ENCODE measurements around the gene FAT3. TPM values are rescaled to one million over a fixed set of nuclear protein-coding genes. Genes with fewer than 3 reads are reported as not detected.

Gene FAT3
- polyA plus RNA-seq, 1 donor from 2014 or later: 54.0 TPM

DNA sequence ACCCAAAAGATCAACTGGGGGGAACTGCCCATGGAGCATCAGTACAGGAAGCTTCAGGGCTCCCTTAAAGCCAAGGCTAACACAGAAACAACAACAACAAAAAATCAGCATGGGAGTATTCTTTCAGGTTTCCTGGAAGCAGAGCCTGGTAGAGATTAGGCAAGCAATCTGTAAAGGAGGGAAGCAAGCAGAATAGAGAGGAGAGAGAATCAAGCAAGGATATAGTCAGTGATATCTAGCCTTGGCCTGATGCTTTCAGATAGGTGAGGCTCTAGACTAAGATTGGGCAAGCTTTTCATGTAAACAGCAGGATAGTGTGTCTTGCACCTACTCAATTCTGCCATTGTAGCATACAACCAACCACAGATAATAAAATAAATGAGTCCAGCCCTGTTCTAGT is 44.4 kb upstream of the FAT3 start:
- Histone ChIP-seq H3F3A (ENCODE audit: insufficient read depth, low read length, poor library complexity, severe bottlenecking) (no peaks in the 10 kb centered on the region), H2AFZ (ENCODE audit: low read depth, low read length) (no peak overlapping the region), H3K27ac (ENCODE audit: low read length) (no peak overlapping the region), H3K79me2 (replicated peaks; ENCODE audit: insufficient read depth, low read length) (no peaks in the 10 kb centered on the region), H4K20me1 (ENCODE audit: insufficient read depth) (no peaks in the 10 kb centered on the region), H3K9ac (ENCODE audit: low read length) (no peak overlapping the region), H3K4me3 (ENCODE audit: low read length) (no peak overlapping the region), H3K9me3 (ENCODE audit: low read length) (no peaks in the 10 kb centered on the region), H3K27me3 (ENCODE audit: insufficient read depth, low read depth, low read length) (no peaks in the 10 kb centered on the region), H3K4me2 (ENCODE audit: low read length) (no peak overlapping the region), H3K9me2 (ENCODE audit: insufficient read depth, low read length) (no peaks in the 10 kb centered on the region), H3K36me3 (ENCODE audit: insufficient read depth, low read length) (no peaks in the 10 kb centered on the region)
- TF ChIP-seq EZH2 (IDR thresholded peaks at IDR 0.05; ENCODE audit: borderline replicate concordance, insufficient read depth, low read length, poor library complexity, severe bottlenecking): no peak
- TF ChIP-seq EP300 (conservative IDR thresholded peaks at IDR 0.05; ENCODE audit: poor library complexity, severe bottlenecking): no peak
- TF ChIP-seq, protein P1, sequence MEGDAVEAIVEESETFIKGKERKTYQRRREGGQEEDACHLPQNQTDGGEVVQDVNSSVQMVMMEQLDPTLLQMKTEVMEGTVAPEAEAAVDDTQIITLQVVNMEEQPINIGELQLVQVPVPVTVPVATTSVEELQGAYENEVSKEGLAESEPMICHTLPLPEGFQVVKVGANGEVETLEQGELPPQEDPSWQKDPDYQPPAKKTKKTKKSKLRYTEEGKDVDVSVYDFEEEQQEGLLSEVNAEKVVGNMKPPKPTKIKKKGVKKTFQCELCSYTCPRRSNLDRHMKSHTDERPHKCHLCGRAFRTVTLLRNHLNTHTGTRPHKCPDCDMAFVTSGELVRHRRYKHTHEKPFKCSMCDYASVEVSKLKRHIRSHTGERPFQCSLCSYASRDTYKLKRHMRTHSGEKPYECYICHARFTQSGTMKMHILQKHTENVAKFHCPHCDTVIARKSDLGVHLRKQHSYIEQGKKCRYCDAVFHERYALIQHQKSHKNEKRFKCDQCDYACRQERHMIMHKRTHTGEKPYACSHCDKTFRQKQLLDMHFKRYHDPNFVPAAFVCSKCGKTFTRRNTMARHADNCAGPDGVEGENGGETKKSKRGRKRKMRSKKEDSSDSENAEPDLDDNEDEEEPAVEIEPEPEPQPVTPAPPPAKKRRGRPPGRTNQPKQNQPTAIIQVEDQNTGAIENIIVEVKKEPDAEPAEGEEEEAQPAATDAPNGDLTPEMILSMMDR (IDR thresholded peaks at IDR 0.05; ENCODE audit: poor library complexity, severe bottlenecking): no peak
- TF ChIP-seq, protein P2, sequence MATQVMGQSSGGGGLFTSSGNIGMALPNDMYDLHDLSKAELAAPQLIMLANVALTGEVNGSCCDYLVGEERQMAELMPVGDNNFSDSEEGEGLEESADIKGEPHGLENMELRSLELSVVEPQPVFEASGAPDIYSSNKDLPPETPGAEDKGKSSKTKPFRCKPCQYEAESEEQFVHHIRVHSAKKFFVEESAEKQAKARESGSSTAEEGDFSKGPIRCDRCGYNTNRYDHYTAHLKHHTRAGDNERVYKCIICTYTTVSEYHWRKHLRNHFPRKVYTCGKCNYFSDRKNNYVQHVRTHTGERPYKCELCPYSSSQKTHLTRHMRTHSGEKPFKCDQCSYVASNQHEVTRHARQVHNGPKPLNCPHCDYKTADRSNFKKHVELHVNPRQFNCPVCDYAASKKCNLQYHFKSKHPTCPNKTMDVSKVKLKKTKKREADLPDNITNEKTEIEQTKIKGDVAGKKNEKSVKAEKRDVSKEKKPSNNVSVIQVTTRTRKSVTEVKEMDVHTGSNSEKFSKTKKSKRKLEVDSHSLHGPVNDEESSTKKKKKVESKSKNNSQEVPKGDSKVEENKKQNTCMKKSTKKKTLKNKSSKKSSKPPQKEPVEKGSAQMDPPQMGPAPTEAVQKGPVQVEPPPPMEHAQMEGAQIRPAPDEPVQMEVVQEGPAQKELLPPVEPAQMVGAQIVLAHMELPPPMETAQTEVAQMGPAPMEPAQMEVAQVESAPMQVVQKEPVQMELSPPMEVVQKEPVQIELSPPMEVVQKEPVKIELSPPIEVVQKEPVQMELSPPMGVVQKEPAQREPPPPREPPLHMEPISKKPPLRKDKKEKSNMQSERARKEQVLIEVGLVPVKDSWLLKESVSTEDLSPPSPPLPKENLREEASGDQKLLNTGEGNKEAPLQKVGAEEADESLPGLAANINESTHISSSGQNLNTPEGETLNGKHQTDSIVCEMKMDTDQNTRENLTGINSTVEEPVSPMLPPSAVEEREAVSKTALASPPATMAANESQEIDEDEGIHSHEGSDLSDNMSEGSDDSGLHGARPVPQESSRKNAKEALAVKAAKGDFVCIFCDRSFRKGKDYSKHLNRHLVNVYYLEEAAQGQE (IDR thresholded peaks at IDR 0.05; ENCODE audit: borderline replicate concordance): no peak
- no peak for TF ChIP-seq POLR2AphosphoS5 (IDR thresholded peaks at IDR 0.05)
- no peak for TF ChIP-seq TAF1 (IDR thresholded peaks at IDR 0.05; ENCODE audit: low read depth)
- TF ChIP-seq RAD21 (conservative IDR thresholded peaks at IDR 0.05): no peak
- no peak for TF ChIP-seq SMC3 (conservative IDR thresholded peaks at IDR 0.05; ENCODE audit: poor library complexity)
- TF ChIP-seq MXI1 (conservative IDR thresholded peaks at IDR 0.05; ENCODE audit: poor library complexity, severe bottlenecking): no peak

DNA sequence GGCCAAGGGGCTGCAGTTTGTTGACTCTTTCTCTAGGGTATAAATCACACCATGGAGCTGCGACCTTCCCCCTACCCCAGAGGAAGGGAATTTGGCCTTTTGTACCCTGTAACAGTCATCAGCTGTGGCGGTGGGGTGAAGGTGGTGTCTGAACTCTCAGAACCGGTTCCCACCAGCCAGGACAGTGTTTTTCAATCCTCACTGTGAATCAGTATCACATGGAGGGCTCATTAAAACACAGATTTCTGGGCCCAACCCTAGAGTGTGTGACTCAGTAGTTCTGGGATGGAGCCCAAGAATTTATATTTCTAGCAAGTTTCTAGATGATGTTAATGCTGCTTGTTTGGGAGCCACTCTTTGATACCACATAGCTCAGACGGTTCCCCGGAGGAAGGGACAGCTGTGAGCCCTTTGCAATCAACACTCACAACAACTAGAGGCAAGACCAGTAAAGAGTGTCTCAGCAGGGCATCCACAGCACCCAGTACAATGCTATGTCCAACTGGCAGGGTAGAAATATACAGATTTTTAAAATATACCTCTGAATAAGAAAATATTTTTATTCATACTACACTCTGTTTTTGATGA is 43.9 kb upstream of the FAT3 start:
- no peaks in the 10 kb centered on the region for H4K20me1 ChIP-seq (ENCODE audit: insufficient read depth)
- no peak overlapping the region for H2AFZ ChIP-seq (ENCODE audit: low read depth, low read length)
- H3K4me2 ChIP-seq (ENCODE audit: low read length): no peak overlapping the region
- no peaks in the 10 kb centered on the region for H3F3A ChIP-seq (ENCODE audit: insufficient read depth, low read length, poor library complexity, severe bottlenecking)
- no peaks in the 10 kb centered on the region for H3K79me2 ChIP-seq (replicated peaks; ENCODE audit: insufficient read depth, low read length)
- no peak overlapping the region for H3K9ac ChIP-seq (ENCODE audit: low read length)
- H3K4me3 ChIP-seq (ENCODE audit: low read length): no peak overlapping the region
- H3K27me3 ChIP-seq (ENCODE audit: insufficient read depth, low read depth, low read length): no peaks in the 10 kb centered on the region
- TF ChIP-seq, protein P2 (IDR thresholded peaks at IDR 0.05; ENCODE audit: borderline replicate concordance): no peak
- TF ChIP-seq SMC3 (conservative IDR thresholded peaks at IDR 0.05; ENCODE audit: poor library complexity) (no peak), POLR2AphosphoS5 (IDR thresholded peaks at IDR 0.05) (no peak)
- H3K27ac ChIP-seq (ENCODE audit: low read length): no peak overlapping the region
- no peaks in the 10 kb centered on the region for H3K36me3 ChIP-seq (ENCODE audit: insufficient read depth, low read length)
- H3K9me3 ChIP-seq (ENCODE audit: low read length): no peaks in the 10 kb centered on the region
- H3K9me2 ChIP-seq (ENCODE audit: insufficient read depth, low read length): no peaks in the 10 kb centered on the region

Measured in neural cell (in vitro differentiated cells).